GM18870 (cell line): ENCODE data around the gene MESD.

Source experiments
- ATAC-seq: cut with Tn5 transposase; IDR thresholded peaks from one replicate; pipeline ENCODE4 v1.9.1; 2021; ENCODE audit warnings: moderate library complexity; ENCODE audit not compliant: unreplicated experiment

MESD gene

DNA sequence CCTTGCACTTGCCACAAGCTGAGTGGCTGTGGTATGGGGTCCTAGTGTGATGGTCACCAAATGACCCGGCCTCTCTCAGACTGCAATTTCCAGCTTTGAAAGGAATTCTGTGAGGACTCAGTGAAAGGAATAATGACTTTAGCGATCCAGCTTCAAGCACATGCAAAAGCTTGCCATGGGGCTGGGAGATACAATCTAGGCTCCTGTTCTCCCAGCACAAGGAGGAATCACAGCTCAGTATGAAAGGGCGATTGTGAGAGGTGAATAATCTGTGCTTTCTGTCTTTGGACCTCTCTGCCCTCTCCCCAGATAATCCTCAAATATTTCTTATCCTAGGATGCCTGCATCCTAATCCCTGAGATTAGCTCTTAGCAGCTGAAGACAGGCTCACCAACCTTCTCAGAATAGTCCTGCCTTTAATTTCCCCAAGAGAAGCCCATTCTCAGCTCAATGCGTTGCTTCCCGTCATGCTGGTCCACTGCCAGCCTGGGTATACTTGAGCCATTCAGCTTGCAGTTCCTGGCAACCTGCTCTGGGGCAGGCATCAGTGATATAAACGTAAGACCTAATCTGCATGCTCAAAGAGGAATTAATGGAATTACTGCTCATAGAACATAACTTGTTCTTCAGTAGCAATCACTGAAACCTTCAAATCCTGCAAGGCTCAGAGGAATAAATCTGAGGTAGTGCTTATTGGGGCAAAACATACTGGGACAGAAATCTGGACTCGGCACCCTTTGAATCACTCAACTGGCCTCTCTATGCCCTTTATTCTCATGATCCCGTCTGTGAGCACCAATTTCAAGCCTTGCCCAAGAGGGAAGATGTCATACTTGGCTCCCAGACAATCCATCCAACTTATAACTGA lies 26.2 kb upstream of the MESD start:
- ATAC-seq = no peak

DNA sequence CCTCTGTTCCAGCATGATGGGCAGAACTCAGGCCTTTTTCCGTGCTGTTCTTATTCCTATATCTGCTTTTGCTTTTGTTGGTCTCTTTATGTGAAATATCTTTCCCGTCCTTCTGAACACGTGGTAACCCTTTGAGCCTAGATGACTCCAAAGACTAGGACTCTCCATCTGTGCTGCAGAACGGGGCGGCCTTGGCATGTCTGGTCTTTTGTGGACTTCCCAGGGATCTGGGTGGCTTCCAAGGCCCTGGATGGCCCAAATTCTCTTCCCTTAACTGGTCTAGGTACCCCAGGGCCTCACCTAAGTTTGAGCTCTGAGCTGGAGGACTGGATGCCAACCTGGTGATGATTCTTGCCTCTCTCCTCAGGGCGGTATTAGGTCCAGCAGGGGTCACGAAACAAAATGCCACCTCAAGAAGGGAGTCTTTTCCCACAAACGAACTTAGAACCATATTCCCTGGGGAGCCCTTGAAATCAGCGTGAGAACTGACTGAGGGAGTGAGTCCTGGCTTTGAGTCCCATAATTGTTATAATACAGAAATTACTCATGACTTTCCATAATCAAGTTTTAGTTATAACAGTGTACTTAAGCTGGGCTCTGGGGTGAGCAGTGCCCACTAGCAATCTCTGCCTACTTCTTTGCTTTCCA lies 25.0 kb upstream of the MESD start:
- no peak for ATAC-seq

DNA sequence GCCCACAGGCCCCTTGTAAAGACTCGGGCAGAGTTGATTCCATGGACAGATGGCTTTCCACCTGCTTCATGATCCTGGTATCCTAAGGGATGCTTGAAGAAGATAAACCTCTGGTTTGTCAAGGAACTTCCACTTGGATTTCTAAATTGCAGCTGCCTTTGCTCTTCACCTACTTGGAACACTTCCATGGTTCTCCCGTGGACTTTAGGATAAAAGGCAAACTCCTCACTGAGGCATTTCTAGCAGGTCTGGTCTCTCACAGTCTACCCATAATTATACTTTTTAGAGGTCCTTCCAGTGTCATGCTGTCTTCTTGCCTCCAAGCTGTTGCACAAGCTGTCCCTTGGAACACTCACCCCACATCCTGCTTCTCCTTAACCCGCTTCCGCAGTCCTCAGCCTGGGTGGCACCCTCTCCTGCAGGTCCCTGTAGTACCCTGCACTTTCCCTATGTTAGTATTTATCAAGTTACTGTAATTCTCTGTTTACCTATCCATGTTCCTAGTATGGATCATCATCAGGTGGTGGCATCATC lies 23.8 kb upstream of the MESD start:
- no peak for ATAC-seq

DNA sequence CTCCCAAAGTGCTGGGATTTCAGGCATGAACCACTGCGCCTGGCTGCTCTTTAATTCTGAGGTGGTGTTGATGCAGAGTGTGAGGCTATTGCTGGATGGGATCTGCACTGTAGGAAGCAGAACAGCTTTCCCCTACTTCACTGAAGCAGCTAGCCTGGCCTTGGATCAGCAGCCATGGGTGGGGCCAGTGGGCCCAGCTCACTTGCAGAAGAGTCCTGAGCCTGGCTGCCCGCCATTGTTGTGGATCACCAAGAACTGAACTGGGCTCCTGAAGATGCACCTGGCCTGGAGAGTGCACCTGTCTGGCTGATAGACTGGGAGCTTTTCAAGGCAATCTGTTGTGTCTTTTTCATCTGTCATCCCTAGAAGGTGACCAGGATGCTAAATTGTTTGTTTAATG lies 23.0 kb upstream of the MESD start:
- no peak for ATAC-seq

DNA sequence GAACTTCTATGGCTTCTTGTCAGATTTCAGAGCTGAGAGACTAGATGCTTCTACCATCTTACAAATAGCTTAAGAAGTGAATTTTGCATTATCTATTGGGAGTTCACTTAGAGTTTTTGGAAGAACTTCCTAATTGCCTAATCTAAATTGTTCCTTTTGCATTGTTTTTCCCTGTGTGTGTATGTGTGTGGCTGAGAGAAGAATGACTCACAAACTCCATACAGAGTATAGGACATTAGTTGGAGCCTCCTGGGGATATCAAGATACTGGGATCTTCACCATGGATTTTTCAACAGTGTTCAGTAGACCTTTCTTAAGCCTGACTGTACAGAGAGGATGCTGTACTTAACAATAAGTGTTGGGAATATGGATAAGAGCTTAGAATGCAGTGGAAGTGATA lies 22.0 kb upstream of the MESD start:
- ATAC-seq = no peak

DNA sequence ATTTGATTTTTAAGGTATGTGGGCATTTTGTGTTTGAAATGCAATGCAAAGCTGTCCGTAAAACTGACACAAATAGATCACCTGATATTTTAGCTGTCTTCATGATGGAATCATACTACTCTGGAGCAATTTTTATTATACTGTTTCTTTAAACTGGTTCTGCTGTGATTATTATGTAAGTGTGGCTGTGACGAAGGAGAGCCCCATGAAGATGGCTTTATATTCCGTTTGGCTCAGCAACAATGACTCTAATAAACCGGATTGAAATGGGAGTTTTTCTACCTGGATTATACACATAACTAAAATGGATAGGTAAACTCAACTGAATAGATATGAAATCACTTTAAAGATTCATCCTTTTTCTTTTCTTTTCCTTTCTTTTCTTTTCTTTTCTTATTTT lies 20.5 kb upstream of the MESD start:
- ATAC-seq = no peak

DNA sequence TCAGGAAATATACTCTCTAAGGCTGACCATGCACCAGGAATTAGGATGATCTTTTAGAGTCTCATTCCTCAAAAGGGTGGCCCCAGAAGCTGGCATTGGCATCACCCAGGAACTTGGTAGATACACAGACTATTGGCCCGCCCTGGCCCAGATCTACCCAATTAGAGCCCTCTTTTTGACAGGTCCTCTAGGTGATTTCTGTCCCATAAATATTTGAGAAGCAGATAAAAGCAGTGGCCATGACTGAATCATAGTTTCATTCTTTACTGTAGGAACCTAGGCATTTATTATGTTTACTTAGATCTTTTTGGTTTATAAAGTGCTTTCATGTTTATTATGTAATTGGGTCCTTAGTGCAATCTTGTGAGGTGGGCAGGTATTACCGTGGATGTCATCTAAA lies 18.7 kb upstream of the MESD start:
- ATAC-seq = no peak

DNA sequence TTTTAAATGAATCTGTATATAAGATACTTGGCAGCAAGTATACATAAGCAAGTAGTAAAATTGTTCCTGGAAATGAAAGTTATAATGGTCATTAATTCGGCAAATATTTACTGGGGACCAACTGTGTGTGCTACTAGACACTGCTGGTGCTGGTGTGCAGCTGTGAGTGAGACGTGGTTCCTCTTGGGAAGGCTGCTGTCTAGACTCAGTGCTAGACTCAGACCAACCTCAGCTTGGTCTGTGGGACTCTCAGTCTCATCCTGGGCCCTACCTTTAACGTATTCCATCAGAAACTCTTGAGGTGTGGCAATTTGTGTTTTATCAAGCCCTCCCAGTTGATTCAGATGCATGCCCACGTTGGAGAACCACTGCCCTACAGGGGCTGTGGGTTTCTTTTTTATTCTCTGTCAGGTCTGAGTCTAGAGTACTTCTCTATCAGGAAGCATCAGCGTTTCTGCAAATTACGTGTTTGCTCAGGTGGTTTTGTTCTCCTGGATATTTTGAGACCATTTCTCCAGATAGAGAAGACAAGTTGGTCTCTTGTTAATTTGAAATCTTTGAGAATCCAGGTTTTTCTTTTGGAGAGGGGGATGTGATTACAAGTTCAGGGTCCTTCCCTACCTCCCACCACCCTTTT lies 17.9 kb upstream of the MESD start:
- ATAC-seq = no peak

DNA sequence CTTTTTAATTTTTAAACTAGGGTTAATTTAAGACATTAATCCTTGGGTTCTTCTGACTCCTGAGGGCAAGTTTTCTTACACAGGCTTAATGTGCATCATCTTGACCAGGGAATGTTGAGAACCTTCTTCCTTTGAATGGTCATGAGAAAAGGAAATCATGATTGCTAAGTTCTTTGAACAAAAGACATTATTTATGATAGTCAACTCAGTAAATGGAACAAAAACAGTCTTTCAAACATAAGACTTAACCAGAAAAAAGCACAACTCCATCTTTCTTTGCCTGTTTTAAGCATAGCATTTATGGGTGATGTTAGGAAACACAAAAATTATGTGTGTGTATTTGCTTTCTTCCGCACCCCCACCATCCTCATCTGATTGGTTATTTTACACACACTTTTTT lies 16.5 kb upstream of the MESD start:
- ATAC-seq = no peak

DNA sequence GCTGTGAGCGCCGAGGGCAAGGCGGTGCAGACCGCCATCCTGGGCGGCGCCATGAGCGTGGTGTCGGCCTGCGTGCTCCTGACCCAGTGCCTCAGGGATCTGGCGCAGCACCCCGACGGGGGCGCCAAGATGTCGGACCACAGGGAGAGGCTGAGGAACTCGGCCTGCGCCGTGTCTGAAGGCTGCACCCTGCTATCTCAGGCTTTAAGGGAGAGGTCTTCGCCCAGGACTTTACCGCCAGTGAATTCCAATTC lies 13.4 kb upstream of the MESD start:
- no peak for ATAC-seq

DNA sequence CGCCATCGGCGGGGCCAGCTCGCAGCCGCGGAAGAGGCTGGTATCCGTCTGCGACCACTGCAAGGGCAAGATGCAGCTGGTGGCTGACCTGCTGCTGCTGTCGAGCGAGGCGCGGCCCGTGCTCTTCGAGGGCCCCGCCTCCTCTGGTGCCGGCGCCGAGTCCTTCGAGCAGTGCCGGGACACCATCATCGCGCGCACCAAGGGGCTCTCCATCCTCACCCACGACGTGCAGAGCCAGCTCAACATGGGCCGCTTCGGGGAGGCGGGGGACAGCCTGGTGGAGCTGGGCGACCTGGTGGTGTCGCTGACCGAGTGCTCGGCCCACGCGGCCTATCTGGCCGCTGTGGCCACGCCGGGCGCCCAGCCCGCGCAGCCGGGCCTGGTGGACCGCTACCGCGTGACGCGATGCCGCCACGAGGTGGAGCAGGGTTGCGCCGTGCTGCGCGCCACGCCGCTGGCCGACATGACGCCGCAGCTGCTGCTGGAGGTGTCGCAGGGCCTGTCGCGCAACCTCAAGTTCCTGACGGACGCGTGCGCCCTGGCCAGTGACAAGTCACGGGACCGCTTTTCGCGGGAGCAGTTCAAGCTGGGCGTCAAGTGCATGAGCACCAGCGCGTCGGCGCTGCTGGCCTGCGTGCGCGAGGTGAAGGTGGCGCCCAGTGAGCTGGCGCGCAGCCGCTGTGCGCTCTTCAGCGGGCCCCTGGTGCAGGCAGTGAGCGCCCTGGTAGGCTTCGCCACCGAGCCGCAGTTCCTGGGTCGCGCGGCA lies 12.9 kb upstream of the MESD start:
- ATAC-seq = no peak

DNA sequence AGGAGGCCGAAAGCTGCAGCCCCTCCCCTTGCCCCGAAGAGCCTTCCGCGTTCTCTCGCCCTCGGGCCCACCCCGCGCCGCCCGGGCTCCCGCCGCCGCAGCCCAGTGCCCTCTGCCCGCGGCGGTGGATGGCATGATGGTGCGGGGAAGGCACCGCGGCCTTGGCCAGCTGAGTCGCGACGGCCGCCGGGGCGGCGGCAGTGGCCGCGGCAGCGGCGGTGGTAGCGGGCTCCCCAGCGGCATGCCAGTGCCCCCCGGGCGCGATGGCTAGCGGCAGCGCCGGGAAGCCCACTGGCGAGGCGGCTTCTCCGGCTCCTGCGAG lies 12.4 kb upstream of the MESD start:
- no peak for ATAC-seq

DNA sequence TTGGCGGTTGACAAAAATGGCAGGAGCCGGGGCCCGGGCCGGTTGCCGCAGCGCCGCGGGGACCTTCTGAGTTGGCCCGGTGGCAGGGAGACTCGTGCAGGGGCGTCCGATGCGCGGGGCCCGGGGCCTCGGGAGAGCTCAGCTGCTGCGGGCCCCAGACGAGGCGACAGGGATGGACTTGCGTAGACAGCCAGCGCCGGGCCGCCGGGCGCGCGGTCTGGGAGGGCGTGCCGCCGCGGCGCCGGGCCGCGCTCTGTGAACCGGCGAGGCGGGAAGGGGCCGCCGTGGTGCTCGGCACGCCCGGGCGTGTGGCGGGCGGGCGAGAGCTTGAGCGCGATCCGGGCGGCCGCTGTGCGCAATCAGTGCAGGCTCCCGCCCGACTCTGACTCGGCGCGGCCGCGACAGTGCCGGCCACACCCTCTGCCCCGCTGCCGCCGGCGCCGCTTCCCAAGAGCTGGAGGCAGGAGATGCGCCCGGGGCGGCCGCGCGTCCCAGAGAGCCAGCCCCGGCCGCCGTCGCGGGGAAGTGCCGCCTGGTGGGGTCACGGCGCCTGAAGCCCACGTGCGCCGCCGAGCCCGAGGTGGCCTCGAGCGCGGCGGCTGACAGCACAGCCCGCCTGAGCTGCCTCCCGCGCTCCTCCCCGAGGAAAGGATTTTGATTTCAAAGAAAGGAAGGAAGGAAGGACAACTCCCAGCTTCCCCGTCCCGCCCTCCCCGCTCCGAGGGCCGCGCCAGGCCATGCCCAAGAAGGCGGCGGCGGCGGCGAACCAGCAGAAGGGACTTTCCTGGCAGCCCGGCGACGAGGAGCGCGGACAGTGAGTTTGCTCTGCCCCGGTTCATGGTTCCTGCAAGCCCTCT lies 11.8 kb upstream of the MESD start:
- peak; percentile 17 for ATAC-seq

DNA sequence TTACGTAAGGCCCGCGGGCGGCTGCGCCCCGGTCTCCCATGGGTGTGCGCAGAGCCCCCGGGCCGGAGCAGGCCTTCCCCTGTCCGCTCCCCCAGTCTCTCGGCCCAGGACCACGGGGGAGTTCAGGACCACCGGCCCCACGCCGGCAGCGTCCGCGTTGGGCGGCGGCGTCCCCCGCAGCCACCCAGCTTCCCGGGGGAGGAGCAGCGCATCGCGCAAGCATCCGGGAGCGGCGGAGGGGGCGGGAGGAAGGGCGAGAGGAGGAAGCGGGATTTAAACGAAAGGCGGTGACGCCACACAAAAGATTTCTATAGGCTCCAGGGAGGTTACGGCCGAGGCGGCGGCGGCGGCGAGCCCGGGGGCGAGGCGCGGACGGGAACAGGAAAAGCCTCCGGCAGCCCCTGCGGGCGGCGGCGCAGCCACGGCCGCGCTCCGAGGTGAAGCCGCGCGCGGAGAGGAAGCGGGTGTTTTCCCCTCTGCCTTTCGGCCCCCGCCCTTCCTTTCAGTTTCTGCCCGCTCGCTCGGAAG lies 11.1 kb upstream of the MESD start, which contains the start of gene TLNRD1:
TSS of gene TLNRD1 (plus strand) at position 300 of the 528 bp plus-strand sequence. CDS start 1,349 bp downstream, outside the sequence.
- peak; percentile 44 for ATAC-seq

DNA sequence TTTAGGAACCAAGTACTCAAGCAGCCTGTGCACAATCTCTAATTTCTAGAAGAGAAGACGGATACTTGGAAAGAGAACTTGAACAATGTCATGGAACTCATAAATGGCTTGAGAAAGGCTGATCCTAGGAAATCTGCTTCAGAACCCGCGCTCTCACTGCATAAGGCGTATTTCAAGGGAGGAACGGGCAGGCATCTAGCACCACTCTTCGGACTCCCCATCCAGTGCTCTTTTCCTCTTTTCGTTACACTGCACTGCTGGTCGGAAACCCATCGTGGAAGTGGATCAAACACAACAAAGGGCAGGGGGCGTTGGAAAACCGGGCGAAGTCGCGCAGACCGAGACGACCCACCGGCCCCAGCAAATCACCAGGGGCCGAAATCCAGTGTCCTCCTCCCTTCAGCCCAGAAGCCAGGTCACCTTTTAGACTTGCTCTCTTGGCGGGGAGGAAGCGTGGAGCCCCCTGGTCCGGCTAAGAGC lies 10.6 kb upstream of the MESD start:
- no peak for ATAC-seq

DNA sequence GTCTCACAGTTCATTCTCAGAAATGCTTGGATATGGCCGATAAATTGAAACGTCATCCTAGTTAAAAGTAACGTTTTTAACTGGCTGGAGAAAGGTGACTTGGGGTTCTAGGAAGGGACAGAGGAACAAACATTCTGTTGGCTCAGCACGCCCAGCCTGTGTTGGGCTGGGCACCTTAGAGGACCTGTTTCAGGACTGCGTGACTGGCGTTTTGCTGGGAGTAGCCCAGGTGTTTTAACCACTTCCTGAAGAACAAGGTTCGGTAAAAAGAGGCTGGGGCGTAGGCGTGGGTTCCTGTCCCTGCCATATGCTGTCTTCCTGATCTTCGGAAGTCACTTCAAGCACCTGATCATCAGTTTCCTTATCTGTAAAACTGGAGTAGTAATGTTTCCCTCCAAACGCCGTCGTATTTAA lies 10.0 kb upstream of the MESD start:
- peak; percentile 43 for ATAC-seq

DNA sequence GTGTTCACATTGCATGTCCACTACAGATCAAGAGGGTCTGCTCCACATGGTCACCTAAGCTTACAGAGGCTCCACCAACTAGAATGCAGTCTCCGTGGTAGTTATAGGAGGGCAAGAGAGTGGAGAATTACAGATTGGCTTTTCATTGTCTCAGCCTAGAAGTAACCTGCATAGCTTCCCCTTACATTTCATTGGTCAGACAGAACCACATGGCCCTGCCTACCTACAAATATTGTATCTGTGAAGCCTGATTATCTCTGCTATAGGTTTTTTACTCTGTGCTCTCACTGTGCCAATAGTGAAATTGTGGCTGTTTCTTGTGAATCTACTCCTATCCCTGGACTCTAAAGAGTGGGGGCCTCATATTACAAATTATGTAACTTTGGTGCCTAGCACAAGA lies 8.6 kb upstream of the MESD start:
- no peak for ATAC-seq

DNA sequence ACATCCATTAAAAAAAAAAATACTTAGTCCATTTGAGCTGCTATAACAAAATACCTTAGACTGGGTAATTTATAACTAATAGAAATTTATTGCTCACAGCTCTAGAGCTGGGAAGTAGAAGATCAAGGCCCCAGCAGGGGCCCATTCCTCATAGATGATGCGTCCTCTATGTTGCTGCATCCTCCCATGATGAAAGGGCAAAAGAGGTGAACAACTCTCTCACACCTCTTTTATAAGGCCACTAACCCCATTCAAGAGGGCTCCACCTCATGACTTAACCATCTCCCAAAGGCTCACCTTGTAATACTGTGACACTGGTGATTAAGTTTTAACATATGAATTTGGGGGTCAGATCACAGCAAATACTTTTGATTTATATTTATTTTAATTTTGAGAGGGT lies 8.1 kb upstream of the MESD start:
- ATAC-seq = no peak

DNA sequence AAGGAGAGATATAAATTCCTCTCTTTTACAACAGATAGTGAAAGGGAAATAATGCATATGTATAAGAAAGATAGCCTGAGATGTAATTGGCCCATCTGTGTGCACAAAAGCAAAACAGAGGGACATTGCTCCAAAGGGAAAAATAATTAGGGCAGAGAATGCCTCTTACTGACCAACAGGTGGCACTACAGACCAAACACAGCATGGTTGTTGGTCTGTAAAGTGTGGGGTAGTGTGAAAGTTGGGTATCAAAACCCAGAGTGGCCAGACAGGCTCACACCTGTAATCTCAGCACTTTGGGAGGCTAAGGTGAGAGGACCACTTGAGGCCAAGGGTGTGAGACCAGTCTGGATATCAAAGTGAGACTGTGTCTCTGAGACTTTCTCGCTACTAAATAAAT lies 6.6 kb upstream of the MESD start:
- no peak for ATAC-seq

DNA sequence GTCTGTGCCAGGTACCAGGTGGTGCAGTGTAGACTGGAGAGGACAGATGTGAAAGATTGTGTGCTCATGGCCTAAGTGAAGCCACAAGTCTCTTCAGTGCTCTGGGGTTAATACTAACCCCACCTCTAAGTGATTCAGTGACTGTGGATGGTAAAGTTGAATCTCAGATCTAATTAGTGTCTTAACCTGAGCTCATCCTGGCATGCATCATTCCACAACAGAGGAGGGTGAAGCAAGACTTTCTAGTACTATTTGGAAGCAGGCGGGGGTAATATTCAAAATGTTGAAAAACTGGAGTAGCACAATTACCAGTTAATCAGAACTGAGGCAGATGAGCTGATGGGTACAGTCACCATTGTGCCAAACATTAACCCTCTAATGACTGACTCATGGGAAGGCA lies 2.8 kb upstream of the MESD start:
- ATAC-seq = no peak
